ENCODE results near the gene UBR2. TPM values are rescaled to one million over a fixed set of nuclear protein-coding genes. Genes with fewer than 3 reads are reported as not detected.
A peak's percentile ranks its signal among the peaks of the same experiment; 100 is the strongest.

The UBR2 gene
- total RNA-seq (10 to 100 TPM; 33.6 to 40.2 (median 34.3) TPM), polyA plus RNA-seq (10 to 100 TPM in 2 of 3 donors, 1 to 10 TPM in 1; 9.4 to 22.9 (median 11.0) TPM)
- long read RNA-seq, donor 1, full-length matches to known transcripts = 7 of 19 reads
- long read RNA-seq, donor 1, partial matches to known transcripts = 6 of 19 reads
- long read RNA-seq, donor 1, other reads (novel, unspliced or antisense) = 6 of 19 reads
- long read RNA-seq, donor 2, full-length matches to known transcripts = 5 of 26 reads
- long read RNA-seq, donor 2, partial matches to known transcripts = 12 of 26 reads
- long read RNA-seq, donor 2, other reads (novel, unspliced or antisense) = 9 of 26 reads

GRCh38 chr6:42563697-42564505, at the start of gene UBR2:
UBR2 (plus strand) TSS chr6:42564029; CDS start chr6:42564320, 291 bp downstream.
- Histone ChIP-seq H3K4me3 (peak within 1 kb of the TSS; percentile 87), H3K9me3 (no peaks in the 10 kb centered on the region), H3K27ac (peak within 1 kb of the TSS; percentile 90), H3K27me3 (ENCODE audit: insufficient read depth in 3 of 3, low read length in 2 of 3) (no peaks in the 10 kb centered on the region), H3K4me1 (peaks cover 22% of the 10 kb centered on the region), H3K36me3 (ENCODE audit: insufficient read depth in 1 of 2, low read depth in 1 of 2) (peaks cover 0 to 4% of the 10 kb centered on the region in 2 donors)
- intact Hi-C loops (cut with DNase I) = no loop called here
- 0 to 1% (median 0%) methylated on average over 47 to 50 of the region's 50 CpGs for WGBS, 3 donors
- ATAC-seq (peak; percentile 94 to 98 (median 96)), DNase-seq (peak; percentile 95 to 97)
- no peak for TF ChIP-seq CTCF (IDR thresholded peaks at IDR 0.05)

- Histone ChIP-seq H3K9me3 (no peaks in the 10 kb centered on the region), H3K27me3 (ENCODE audit: insufficient read depth in 3 of 3, low read length in 2 of 3) (no peaks in the 10 kb centered on the region), H3K27ac (no peak overlapping the region), H3K4me1 (no peaks in the 10 kb centered on the region), H3K36me3 (ENCODE audit: insufficient read depth in 1 of 2, low read depth in 1 of 2) (no peaks in the 10 kb centered on the region), H3K4me3 (no peak overlapping the region)
- no peak for ATAC-seq
- TF ChIP-seq CTCF (IDR thresholded peaks at IDR 0.05) = no peak
- intact Hi-C loops (cut with DNase I) = no loop called here
- WGBS, 3 donors = 91 to 97% (median 96%) methylated on average over 1 of the region's 1 CpG
- DNase-seq = no peak
Observed at GRCh38 chr6:42514745-42515144, 49.1 kb upstream of the UBR2 start.

- intact Hi-C loops (cut with DNase I) = no loop called here
- ATAC-seq (no peak), DNase-seq (no peak)
- no peak for TF ChIP-seq CTCF (IDR thresholded peaks at IDR 0.05)
- 92 to 98% (median 93%) methylated on average over 2 of the region's 2 CpGs for WGBS, 3 donors
- no peak overlapping the region for H3K27ac ChIP-seq
- H3K9me3 ChIP-seq = no peaks in the 10 kb centered on the region
- H3K4me1 ChIP-seq = no peaks in the 10 kb centered on the region
- no peaks in the 10 kb centered on the region for H3K36me3 ChIP-seq (ENCODE audit: insufficient read depth in 1 of 2, low read depth in 1 of 2)
- no peak overlapping the region for H3K4me3 ChIP-seq
- no peaks in the 10 kb centered on the region for H3K27me3 ChIP-seq (ENCODE audit: insufficient read depth in 3 of 3, low read length in 2 of 3)
Observed at GRCh38 chr6:42519779-42520178, 44.0 kb upstream of the UBR2 start.

- intact Hi-C loops (cut with DNase I) = no loop called here
- no peak for ATAC-seq
Observed at GRCh38 chr6:42520786-42521607, 42.8 kb upstream of the UBR2 start.

More at GRCh38 chr6:42520786-42521607, 42.8 kb upstream of the UBR2 start:
- WGBS, 3 donors = 80 to 84% (median 81%) methylated on average over 6 of the region's 6 CpGs
- Histone ChIP-seq H3K27me3 (ENCODE audit: insufficient read depth in 3 of 3, low read length in 2 of 3) (no peaks in the 10 kb centered on the region), H3K4me3 (no peak overlapping the region), H3K36me3 (ENCODE audit: insufficient read depth in 1 of 2, low read depth in 1 of 2) (no peaks in the 10 kb centered on the region), H3K27ac (no peak overlapping the region), H3K4me1 (no peaks in the 10 kb centered on the region), H3K9me3 (no peaks in the 10 kb centered on the region)
- no peak for DNase-seq
- no peak for TF ChIP-seq CTCF (IDR thresholded peaks at IDR 0.05)
